ENCODE data around the gene MRPS18A. TPM values are rescaled to one million over a fixed set of nuclear protein-coding genes. Genes with fewer than 3 reads are reported as not detected.

Gene MRPS18A
- total RNA-seq, 1 experiment from 2014 or later, result 84.5 TPM

DNA sequence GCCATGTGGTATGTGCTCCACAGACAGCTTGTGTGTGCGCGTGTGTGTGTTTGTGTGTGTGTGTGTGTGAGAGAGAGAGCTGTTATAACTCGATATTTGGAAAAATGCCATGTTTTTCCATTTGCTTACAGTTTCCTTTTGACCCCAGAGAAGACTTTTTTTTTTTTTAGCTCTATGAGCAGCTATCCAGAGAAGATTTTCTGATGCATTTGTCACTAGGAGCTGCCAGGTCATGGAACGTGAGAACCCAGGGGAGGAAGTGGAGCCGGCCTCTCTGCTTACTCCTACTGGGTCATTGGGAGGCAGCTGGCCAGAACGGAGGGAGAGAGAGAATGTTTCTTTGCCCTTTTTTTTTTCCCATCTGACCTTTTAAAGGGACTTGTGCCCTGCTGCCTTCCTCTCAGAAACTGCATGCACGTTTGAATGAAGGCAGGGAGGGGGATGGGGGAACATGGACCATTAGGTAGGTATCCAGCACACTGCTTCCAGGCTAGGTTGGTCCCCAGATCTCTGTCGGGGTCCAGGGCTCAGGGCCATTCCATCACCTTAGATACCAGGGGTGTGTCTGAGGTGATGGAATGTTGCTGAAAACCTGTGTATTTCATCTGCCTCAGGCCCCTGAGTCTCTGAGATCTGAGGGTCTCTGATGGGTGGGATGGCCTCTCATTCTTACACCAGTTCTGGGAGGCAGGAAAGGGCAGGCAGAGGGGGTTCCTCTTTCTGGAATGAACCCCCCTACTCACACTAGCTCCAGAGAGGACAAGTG, 11.2 kb upstream of the MRPS18A start:
- peak; percentile 61 for DNase-seq (ENCODE audit: low spot score)

DNA sequence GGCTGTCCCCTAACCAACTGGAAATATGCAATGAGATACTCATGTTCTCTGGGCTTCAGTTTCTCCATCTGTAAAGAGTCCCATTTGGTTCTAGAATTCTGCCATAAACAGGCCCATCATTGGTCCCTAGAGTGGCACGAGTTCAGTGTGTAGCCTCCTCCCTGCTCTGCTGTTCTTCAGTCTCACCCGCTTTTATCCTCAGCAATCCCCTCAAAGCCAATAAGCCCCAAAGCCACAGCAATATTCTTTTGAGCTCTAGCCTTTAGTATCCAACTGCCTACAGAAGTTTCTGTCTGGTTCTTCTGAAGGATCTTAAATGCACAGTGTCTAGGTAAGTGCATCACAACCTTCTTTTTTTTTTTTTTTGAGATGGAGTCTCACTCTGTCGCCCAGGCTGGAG, 9.8 kb upstream of the MRPS18A start:
- DNase-seq (ENCODE audit: low spot score), result no peak

DNA sequence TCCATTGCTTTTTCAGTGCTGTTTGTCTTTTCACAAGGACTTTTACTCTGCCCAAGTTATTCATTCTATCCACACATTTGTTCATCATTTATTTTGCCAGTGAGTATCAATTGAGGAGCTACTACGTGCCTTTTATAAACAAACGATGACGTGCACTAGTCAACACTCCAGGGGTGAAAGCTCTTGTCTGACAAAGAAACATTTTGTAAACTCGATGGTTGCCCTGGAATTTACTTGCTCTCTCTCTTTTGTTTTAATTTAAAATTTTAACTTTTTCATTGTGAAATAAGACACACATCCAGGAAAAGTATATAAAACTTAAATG, 8.3 kb upstream of the MRPS18A start:
- no peak for DNase-seq (ENCODE audit: low spot score)

DNA sequence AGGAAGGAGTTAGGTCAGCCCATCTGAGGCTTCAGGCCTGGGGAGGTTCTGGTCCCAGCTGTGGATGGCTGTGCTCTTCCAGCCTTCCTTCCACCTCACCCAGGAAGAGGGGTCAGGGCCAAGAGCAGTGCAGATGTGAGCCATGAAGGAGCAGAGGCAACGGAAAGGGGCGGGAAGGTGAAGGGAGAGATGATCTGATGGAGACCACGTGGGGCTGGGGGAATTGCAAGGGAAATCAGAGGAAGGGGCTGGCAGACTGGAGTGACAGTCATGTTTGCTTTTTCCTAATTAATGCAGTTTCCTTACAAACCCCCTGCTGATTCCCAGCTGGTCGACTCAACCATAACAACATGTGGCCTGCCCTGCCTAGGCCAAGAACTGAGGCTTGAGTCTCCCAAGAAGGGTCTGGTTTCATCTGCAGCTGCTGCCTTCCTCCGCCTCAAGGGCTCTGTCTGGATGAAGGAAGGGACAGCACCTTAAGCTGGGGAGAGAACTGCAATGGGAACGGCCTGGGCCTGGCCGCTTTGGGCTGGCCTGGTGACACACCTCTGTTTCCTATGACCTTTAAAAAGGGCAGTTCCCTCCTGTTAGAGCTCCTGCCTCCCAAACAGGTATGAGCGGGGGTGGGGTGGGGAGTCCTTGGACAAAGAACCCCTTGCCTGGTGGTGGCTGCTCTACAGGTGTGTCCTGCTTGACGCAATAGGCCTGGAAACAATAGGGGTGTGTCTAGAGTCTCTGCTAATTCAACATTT, 7.8 kb upstream of the MRPS18A start:
- no peak for DNase-seq (ENCODE audit: low spot score)

DNA sequence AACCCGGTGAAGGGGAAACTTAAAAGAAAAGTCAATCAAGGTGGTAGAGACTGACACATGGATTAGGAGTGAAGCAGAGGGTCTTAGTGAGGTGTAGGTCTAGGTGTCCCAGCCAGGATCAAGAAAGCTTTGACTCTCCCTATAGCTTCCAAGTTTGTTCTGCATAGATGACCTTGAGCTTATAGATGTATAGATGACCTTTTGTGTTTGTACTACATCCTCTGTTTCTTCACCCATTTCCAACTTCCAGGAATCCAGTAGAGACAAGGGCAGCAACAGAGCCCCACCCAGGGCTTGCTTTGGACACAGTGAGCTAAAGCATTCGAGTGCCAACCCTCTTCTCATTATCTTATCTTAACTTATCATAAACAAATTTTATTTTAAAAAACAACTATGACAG, 1.8 kb upstream of the MRPS18A start:
- no peak for DNase-seq (ENCODE audit: low spot score)

DNA sequence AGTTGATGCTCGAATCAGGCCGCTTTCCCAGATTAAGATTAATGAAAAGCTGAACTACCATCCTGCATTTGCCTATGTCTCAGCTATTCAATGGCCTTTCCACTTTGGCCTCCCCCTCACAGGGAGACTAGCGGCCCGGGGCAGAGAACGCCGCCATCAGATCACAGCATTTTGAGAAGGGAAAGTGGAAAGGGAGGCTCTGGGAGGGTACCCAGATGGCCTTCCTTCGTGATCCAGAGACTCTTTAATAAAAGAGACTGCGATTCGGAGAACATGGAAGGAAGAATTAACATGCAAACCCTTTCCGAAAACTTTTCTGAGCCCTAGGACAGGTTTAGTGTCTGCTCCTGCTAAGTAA, 533 bp downstream of the MRPS18A start:
- no peak for DNase-seq (ENCODE audit: low spot score)

DNA sequence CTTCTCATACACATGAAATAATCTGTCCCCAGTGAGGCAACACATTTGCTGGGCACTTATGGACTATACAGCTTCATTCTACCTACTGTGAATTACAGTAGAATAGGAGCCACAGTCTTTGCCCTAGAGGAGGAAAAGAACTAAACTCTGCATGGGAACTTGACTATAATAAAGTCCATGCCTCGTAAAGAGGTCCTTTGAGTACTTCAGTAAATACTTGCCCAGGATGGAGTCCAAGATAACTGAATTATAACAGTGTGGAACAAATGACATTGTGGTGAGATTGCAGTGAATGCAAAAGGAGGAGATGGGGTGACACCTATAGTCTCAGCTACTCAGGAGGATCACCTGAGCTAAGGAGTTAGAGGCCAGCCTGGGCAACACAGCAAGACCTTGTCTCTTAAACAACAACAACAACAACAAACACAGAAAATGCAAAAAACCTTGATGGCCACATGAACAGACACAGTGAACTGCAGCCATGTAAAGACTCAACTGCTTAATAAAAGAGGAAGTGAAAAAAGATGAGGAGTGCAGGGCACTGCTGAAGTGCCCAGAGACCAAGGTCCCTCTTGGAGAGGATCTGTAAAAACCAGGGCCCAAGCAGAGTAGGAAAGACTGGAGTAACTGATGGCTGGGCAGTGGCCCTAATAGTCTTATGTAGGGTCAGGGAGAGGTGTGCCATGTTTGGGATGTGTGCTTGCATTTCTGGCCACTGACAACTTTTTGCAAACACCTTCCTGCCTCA, 3.7 kb downstream of the MRPS18A start:
- DNase-seq (ENCODE audit: low spot score), result no peak

DNA sequence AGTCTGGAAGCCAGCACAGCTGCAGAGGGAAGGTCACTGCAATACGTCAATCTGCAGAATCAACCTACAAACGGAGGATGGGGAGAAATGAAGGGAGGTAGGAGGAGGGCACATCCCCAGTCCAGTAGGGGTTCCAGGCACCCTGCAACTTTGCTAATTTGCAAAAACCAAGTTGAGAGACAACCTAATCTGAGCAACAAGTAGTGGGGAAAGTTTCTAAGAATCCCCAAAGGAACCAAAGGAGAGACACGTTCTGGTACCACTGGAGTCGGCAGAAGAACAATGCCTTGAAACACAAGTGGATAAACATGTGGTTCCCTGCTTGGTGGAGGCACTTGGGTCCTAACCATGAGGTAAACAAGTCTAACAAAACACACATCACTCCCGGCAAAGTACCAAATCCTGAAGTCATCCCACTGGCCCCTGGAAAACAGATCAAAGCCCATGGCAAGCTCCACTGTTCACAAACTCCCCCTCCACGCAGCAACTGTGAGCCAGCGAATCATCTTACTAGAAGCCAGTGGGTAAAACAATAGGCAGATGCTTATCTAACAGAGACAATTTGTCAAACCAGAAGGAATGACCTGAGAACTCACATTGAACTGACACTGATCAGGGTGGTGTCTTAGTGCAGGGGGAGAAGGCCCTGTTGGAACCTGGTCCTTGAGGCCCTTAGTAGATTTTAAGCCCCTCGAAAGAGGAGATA, 4.7 kb downstream of the MRPS18A start:
- DNase-seq (ENCODE audit: low spot score), result no peak

DNA sequence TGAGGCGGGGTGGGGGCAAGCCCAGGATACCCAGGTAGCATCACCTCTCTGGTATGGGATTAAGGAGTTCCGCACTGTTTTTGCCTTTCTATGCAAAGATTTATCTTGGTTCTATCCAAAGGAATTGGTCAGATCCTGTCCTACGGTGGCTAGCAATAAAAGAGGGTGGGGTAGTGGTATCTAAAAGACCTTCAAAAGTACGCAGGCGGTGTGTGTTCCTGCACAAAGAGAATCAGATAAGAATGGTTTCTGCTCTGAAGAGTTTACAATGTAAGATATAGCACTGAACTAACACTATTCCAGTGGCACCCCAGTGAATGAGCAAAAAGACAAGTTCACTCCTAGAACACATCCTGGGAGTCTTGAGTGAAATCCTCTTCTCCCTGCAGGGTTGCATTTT, 6.3 kb downstream of the MRPS18A start:
- no peak for DNase-seq (ENCODE audit: low spot score)

DNA sequence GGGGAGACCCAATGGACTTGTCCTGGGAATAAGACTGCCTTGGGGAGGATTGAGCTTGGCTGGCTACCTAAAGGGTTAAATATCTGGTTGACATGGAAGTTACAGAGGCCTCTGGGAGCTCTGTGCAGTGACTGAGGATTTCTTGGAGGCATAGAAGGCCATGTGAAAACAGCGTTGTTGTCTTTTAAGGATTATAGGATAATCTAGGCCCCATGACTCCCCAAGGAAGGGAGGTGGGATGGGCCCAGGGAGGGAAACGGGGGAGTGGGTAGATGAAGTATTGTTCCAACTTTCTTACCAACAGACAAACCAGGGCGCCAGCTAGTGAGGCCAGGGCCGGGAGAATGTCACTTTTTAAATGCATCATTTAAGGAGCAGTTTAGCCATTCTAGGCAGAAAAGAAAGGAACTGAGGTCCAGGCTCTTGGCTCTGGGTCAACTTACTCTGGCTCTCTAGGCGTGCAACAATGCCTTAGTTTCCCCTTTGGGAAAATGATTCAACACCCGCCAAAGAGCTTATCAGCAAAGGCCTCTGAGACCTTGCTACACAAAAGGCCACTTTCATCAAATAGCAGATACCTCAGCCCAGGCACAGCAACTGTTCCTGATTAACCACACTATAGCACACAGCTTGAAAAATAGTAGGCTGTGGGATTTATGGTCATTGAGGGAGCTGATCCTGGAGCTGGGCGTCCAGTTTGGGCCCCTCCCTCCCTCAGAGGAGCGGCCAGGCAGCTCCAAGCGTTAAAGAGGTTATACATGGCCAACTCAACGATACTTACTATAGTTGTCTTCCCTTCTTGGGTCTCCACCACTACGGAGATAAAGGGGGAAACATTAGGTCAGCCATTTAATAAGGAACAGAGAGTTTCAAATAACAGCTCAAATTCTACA, 7.0 kb downstream of the MRPS18A start:
- no peak for DNase-seq (ENCODE audit: low spot score)

DNA sequence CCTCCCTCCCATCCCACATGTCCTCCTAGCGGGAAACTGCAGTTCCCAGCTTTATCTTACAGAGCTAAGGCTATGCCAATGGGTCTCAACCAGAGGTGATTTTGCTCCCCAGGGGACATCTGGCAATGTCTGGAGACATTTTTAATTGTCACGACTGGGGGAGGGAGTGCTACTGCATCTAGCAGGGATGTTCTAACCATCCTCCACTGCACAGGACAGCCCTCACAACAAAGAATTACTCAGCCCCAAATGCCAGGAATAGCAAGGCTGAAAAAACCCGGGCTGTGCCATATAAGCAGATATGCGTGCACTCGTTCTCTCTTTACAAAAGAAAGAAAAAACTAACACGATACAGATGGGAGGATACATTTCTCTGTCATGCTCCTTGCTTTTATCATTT, 8.5 kb downstream of the MRPS18A start:
- DNase-seq (ENCODE audit: low spot score), result no peak

DNA sequence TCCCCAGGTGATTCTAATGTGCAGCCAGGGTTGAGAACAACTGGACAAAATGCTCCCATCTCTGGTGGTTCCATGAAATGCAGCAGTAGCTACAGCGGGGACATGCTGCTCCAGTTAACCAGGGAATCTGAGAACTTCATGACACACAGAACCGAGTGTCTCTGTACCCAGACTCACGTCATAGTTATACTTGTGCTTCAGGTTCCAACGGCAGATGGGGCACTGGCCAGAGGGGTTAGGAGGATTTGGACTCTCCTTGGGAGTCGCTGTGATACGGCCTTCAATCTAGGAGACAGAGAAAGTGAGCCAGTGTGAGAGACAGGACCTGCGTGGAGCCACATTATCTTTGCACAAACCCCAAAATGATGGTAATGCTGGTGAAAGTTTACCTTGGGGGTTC, 9.2 kb downstream of the MRPS18A start:
- DNase-seq (ENCODE audit: low spot score), result no peak

DNA sequence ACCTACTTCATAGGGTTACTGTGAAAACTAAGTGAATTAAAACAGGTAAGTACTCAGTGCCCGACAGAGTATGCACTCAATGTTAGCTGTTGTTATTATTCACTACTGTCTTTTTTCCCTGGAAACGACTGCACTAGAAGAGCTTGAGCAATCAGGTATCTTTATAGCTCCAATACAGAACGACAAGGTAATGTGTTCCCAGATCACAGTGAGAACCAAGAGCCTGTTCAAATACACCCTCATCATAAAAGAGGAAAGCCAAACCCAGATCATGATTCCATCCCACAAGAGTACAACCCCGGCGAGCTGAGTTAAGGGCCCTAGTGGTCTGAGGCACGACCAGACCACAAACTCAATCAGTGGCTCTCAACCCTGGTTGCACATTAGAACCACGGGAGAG, 9.8 kb downstream of the MRPS18A start:
- no peak for DNase-seq (ENCODE audit: low spot score)

DNA sequence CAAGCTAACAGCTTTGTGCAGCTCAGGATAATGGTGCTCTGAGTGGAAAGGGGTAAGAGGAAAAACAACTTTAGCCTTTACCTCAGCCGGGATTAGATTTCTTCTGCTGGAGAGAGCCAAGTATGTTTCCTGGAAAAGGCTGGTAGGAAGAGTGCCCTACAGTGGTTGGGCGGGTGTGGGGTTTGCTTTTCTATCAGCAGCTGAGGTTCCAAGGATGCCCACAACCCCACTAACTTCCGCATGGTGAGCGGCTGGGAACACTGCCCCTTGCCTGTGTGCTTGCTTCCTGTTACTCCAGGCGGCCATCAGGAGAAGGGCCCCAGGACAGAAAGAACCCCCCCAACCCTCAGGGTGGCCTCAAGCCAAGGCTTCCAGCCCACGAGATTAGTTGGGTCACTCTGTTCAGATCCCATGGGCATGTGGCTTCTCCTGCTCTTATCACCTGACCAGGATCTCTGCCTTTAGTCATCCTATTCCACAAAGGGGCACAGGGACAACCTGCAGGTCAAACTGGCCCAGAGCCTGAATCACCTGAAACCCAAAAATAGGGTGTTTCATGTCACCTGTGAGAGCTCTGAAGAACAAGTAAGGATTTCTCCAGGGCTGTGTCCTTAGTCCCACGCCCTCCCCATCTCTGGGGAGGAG, 10.5 kb downstream of the MRPS18A start:
- DNase-seq (ENCODE audit: low spot score), result no peak

DNA sequence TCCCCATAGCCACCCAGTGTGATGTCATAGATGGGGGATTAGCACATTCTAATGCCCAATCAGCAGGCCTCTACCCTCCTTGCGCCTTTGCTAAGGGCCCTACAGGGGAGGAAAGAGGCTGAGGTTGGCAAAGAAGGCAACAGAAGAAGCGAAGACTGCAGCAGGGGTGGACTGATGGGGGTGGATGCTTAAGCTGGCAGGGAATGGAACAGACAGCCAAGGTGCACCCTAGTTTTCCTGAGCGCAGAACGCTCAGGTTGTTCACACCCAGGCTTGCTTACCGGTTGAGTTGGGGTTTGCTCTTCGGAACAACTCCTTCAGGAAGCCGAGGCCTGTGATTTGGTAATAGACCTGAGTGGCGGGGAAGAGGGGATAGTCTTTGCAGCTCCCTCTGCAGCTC, 12.7 kb downstream of the MRPS18A start:
- DNase-seq (ENCODE audit: low spot score), result no peak

DNA sequence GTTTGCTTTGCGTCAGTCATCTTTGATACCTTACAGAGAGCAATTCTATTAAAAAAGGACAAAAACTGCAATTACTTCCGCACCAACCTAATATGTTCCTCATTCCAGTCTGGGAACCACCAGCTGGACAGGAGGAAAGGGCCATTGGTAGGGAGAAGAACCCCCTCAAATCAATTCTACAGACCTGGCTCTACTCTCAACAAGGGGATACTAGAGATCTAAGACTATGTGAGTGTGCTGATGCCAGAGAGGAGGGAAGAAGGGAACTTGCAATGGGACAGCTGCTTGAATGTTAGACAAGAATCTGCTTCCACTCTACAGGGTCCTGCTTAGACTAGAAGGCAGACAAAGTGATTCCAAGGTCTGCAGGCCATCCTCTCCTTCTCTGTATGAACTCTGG, 13.3 kb downstream of the MRPS18A start:
- no peak for DNase-seq (ENCODE audit: low spot score)

DNA sequence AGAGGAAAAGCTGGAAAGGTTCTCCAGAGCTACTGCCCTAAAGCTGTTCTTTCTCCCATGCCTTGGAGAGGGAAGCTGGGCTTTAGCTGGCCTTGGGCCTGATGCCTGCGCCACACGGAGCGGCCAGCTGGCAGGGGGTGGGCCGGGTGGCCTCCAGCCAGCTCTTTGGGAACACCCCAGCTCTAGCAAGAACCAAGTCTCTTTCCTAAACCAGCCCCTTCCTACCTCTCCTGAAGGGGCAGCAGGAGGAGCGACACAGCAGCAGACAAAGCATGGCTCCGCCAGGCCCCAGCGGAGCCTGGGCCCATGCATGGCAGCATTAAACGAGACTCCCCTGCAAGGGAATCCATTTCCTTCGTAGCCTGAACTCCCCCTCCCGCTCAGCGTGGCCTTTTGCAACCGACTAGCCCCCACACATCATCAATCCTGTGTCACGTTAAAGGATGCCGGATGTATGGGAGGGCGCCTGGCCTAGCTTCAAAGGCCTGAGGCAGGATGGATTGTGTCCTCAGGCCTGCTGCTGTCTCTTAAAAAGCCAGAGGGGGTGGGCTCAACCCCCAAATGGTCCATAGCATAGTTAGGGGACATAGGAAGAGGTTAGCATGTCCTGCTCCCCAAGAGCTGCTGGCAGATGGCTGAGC, 14.0 kb downstream of the MRPS18A start:
- no peak for DNase-seq (ENCODE audit: low spot score)

DNA sequence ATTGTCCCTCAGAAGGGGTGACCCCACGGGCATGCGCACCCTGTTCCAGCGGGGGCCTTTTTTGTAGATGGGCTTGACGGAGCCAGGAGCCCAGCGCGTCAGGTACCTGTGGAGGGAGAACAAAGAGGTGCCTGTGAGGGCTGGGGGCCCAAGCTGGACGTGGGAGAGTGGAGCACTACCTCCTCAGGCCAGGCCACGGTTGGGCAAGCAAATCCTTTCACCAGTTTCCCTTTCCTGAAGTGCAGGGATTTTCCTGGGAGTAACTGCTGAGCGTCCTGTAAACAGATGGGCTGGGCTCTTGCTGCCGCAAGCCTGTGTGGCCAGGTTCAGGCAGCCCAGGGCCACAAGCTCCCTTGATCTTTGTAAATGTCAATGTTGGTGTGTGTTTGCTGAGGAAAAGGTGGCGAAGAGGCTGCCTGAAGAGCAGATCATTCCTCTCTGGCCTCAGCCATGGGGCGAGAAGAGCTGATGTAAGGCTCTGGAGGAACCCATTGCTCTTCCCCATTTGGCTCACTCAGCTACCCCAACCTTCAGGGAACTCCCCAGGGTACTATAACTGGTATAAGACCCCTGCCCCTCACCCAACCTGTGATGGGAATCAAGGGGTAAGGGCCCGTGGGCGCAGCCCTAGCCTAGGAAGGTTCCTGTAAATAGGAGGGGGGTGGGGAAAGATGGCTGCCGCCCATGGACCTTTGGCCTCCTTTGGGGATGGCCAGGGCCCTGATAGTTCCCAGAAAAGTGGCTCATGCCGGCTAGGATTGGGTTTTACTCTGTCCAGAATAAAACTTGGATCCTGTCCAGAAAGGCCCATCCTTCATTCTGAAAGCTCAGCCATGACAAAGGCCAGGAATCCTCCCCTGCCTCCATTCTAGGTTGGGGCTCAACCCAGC, 15.5 kb downstream of the MRPS18A start:
- no peak for DNase-seq (ENCODE audit: low spot score)
